ENCODE measurements around the gene PARK7.

Gene PARK7

DNA sequence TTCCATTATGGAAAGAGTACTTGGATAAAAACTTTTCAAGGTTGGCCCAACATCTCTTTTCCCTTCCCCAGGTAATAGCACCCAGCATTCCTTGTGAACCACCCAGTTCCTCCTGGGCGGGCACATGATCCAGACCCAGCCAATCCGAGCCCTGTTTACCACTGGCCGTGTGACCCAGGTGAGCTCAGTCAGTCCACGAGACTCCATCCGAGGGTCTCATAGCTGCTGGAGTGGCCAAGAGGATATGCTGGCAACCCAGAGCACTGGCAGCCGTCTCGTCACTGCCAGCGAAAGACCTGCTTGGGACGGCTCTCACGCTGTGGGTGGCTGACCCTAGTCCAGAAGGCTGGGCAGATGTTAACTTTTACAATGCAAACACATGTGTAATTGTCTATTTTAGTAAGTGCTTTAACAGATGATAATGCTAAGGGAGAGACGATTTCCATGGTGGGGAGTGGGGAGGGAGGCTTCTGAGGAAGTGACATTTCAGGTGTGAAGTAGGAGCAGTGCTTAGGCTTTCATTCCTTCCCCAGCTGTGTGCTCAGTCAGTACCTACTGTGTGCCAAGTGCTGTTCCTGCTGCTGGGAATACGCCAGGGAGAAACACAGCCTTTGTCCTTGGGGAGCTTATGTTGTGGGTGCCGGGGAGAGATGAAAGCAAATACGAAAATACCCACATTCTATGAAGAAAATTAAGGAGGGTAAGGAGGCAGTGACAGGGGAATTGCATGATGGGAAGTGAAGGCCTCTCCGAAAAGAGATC lies 24.5 kb downstream of the PARK7 start:
- DNase-seq: no peak

DNA sequence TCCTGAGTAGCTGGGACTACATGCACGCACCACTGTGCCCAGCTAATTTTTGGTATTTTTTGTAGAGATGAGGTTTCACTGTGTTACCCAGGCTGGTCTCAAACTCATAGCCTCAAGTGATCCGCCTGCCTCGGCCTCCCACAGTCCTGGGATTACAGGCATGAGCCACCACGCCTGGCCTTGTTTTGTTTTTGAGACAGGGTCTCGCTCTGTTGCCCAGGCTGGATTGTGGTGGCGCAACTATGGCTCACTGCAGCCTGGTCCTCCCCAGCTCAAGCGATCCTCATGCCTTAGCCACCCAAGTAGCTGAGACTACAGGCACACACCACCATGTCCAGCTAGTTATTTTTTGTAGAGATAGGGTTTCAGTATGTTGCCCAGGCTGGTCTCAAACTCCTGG lies 26.0 kb downstream of the PARK7 start:
- DNase-seq: no peak

DNA sequence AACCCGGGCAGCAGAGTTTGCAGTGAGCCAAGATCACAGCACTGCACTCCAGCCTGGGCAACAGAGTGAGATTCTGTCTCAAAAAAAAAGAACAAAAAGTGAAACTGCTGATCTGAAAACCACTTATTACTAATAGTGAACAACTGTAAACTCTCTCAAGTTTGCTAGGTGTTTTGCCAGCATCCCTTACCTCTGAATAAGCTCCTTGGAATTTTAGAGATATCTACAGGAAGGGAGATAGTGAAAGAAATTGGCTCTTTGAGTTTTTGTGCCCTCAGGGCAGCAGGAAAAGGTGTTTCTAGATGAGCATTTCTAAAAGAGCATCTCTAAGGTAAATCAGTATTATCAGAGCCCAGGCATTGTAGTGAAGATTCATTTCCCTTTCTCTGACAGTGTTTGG lies 27.1 kb downstream of the PARK7 start:
- DNase-seq: no peak

DNA sequence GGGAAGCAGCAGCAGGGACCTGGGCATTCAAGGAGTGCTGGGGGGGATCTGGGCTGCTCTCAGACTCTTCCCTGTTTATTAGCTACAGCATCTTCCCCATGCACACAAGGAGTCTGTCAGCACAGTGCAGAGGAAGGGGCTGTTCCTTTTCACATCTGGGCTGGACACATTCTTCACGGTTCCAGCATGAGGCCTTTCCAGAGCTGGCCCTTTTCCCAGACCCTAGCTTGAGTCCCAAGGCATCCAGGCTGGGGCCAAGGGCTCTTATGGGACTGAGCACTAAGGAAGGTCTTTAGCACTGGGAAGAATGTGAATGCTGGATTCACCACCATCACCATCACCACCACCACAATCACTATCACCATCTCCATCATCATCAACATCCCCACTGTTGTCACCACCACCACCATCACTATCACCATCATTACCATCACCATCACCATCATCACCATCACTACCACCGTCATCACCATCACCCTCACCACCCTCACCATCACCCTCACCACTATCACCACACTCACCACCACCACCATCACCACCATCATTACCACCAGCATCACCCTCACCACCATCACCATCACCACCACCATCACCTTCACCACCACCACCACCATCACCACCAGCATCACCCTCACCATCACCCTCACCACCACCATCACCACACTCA lies 28.4 kb downstream of the PARK7 start:
- DNase-seq: no peak

DNA sequence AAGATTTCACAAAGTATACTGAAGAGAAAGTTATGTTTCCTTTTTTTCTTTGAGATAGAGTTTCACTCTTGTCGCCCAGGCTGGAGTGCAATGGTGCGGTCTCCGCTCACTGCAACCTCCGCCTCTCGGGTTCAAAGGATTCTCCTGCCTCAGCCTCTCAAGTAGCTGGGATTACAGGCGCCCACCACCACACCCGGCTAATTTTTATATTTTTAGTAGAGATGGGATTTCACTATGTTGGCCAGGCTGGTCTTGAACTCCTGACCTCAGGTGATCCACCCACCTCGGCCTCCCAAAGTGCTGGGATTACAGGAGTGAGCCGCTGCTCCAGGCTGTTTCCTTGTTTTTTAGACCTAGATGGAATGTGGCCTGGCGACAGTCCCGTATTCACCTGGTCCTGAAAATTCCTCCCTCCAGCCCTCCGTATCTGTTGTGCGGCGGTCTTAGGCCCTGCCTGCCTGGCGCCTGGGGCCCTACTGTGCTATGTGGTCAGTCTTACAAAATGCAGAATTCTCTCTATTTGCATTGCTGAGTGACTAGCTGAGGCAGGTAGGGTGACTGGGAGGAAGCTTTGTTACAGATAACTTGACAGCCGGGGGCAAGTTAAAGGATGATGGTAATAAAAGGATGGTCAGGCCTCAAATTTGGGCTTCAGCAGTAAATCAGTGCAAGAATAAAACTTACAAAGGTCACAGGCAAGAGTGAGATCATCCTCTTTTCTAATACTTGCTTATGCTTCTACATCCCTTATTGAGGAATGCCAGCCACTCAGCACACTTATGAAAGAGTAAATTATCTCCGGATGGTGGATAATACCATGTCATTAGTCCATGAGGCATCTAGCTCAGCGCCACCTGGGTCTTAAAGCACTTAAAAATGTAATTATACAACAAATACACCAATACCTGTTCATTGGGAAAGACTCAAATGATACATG lies 30.3 kb downstream of the PARK7 start:
- DNase-seq: no peak

DNA sequence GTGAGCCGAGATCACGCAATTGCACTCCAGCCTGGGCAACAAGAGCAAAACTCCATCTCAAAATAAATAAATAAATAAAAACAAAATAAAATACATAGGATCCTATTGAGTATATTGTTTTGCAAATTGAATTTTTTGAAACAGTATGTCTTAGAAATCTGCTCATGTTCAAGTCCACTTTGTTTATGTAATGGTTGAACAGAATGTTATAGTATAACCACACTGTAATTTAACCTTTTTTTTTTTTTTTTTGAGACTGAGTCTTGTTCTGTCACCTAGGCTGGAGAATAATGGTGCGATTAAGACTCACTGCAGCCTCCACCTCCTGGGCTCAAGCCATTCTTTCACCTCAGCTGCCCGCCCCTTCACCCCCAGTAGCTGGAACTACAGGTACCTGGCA lies 31.4 kb downstream of the PARK7 start:
- no peak for DNase-seq

DNA sequence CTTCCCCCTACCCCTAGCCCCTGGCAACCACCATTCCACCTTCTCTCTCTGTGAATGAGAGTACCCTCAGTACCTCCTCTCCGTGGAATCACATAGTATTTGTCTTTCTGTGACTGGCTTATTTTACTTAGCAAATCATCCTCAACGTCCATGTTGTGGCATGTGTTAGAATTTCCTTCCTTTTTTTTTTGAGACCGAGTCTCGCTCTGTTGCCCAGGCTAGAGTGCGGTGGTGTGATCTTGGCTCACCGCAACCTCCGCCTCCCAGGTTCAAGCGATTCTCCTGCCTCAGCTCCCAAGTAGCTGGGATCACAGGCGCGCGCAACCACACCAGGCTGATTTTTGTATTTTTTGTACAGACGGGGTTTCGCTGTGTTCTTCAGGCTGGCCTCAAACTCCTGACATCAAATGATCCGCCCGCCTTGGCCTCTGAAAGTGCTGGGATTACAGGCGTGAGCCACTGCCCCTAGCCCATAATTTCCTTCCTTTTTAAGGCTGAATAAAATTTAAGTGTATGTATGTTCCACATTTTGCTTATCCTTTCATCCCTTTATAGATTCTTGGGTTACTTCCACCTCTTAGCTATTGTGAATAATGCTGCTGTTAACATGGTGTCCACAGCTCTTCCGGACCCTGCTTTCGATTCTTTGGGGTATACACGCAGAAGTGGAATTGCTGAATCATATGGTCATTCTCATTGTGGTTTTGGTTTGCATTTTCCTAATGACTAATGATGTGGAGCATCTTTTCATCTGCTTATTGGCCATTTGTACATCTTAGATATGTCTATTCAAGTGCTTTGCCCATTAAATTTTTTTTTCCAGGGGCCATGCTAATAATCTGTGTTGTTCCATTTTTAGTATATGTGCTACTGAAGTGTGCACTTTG lies 32.3 kb downstream of the PARK7 start:
- DNase-seq: no peak

DNA sequence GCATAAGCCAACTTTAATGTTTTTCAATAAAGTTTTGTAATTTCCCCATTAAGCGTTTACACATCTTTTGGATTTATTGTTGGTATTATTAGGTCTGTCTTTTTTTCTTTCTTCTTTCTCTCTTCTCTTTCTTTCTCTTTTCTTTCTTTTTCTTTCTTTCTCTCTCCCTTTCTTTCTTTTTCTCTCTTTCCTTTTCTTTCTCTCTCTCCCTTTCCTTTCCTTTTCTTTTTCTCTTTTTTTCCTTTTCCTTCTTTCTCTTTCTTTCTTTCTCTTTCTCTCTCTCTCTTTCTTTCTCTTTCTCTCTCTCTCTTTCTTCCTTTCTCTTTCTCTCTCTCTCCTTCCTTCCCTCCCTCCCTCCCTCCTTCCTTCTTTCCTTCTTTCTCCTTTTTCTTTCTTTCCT lies 33.3 kb downstream of the PARK7 start:
- no peak for DNase-seq

DNA sequence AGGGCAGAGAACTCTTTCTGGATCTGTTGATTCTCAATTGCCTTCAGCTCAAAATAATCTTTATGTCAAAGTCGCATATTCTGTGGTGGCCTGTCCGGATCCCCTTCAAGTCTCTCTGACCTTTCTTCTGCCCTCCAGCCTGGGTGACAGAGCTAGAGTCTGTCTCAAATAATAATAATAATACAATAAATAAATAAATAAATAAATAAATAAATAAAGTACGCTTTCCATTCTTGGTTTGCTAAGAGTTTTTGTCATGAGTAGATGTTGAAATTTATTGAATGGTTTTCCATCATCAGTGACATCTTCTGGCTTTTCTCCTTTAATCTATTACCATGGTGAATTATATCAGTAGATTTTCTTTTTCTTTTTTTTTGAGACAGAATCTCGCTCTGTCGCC lies 33.9 kb downstream of the PARK7 start:
- DNase-seq: no peak

DNA sequence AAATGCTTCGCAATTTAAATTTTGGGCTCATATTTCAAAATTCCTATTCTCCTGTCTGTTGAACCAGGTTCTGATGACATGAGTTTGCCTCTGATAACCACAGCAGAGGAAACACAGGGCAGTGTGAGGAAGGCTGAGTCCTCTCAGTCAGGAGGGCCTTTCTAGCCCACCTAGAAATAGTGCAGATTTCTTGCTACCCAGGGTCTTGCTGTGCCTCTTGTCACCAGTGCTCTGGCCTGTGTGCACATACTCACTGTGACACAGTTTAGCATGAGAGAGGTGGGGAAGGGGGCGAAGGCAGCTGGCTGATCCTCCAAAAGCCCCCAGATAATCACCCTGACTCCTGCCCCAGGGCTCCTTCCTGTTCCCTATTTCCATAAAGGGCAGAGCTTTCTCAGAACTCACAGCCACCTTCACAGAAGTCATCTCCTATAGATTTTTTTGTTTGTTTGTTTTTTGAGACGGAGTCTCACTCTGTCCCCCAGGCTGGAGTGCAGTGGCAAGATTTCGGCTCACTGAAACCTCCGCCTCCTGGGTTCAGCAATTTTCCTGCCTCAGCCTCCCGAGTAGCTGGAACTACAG lies 40.9 kb downstream of the PARK7 start:
- DNase-seq: no peak

DNA sequence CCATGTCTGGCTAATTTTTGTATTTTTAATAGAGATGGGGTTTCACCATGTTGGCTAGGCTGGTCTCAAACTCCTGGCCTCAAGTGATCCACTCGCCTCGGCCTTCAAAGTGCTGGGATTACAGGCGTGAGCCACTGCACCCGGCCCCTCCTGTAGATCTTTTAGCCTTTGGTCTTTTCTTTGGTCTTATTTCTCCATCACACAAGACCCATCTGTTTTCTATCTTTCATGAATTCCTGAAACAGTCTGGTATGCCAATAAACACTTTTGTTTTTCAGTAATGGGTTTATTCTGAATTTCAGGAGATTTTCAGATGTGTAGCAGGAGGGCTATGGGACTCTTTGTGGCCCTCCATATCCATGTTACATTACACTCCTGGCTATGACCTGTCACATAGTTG lies 41.4 kb downstream of the PARK7 start:
- no peak for DNase-seq

DNA sequence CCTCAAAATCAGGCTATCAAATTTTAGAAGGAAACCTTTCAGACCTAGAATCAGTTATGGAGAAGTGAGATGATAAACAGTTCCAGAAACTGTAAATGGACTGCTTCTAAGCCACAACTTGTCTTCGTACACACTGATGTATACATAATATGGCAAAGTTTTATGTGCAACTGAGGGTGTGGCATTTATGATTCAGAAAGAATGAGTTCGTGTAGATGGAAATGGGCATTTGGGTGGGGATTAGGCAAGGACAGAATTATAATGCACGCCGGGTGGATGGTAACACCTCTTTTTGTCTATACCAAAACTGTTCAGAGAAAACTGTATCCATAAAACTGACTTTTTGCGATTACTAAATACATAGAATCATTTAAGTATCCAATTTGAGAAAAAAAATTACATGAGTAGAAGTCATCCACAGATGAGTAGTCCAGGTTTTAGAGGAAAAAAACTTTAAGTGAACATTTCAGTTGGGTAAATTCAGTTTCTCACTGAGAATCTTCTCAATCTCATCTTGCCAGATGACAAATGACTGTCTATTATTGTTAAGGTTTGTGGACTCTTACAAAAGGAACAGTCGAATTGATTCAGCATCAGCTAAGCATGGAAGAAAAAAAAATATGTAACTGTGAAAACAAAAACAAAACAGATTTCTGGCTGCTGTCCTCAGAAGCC lies 42.1 kb downstream of the PARK7 start:
- DNase-seq: no peak

DNA sequence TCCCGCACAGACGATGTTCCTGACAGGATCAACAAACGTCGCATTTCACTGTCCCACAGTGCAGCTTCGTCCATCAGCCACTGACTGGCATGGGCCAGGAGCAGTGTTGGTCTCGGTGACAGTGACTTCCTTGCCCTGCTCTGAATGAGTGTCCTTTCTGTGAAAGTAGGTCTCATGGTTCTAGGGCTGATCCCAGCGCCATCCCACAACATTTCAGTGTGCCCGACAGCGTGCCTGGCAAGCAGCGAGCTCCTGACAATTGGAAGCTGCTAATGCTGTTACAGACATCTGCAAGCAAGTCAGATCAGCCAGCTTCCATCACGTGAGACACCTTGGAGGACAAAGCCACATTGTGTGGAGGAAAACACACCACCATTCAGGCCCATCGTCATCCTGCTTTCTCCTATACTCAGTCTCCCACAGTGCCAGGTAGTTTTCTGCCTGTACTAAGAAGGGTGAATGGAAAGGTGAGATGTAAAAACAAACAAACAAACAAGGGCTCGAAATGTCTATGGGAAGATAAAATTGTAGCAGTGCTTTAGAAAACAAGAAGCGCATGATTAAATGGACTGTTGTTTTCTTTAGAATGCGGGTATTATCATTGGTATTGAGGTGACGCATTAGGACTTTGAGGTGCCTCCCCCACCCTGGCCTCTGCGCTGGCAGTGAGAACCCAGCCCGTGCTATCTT lies 42.7 kb downstream of the PARK7 start:
- no peak for DNase-seq

DNA sequence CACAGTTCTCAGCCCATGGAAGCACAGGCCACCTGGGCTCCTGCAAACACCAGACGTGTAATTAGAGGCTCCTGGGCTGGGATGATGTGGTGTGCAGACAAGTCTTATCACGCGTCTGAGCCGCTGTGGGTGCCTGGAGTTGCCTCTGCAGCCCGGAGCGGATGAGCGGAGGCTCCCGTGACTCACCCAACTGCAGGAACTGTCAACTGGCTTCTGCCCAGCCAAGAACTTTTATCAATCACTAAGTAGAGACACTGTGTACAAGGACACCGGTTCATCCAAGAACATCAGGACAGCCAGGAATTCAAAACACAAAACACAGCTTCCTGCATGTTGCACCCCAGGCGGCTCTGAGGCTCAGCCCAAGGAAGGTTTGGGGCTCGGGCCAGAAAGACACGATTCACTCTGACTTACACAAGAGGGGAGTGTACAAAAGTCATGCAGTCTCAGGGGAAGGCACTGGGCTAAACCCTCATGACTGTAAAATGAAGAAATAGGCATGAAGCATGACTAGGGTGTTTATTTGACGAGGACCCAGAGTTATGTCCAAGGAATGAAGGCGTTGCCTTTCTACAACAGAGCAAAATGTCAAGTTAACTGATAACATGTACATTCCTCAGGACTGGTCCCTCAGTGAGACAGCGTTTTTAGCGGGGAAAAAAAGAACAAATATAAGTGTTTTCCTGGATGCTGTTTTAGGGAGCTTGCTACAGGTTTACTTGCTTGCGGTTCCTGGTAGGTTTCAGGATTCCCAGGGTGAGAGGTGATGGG lies 43.5 kb downstream of the PARK7 start:
- DNase-seq: no peak

DNA sequence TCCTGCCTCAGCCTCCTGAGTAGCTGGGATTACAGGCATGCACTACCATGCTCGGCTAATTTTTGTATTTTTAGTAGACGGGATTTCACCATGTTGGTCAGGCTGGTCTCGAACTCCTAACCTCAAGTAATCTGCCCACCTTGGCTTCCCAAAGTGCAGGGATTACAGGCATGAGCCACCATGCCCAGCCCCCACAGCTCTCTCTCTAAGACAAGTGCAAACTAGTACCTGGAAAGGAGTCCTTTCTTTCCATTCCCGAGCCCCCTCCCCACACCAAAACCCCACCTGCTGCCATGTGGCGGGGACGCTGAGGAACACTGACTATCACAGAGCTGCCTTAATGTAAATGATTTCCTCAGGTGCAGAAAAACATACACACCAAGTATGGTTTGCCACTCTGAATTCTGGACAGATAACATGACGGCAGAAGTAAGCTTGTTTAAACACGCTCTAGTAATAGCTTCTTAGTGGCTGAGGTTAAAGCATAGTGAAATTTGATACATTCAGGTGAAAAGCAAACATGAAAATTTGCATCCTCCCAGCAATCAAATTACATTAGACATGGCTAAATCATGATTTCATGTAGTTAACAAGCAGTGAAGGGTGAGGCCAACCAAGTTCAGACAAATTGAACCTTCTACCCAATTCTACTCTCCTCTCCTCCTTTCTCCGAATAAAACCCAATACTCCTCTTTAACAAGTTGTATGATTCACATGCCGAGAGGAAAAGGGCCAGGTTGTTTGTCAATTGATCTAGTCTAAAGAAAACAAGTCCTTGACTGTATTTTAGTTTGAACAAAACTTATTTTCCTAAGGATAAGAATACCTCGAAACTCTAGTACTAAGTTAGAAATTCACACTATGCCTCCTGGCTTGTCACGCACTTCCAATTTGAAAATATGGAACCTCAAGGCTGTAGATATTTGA lies 44.8 kb downstream of the PARK7 start:
- no peak for DNase-seq

DNA sequence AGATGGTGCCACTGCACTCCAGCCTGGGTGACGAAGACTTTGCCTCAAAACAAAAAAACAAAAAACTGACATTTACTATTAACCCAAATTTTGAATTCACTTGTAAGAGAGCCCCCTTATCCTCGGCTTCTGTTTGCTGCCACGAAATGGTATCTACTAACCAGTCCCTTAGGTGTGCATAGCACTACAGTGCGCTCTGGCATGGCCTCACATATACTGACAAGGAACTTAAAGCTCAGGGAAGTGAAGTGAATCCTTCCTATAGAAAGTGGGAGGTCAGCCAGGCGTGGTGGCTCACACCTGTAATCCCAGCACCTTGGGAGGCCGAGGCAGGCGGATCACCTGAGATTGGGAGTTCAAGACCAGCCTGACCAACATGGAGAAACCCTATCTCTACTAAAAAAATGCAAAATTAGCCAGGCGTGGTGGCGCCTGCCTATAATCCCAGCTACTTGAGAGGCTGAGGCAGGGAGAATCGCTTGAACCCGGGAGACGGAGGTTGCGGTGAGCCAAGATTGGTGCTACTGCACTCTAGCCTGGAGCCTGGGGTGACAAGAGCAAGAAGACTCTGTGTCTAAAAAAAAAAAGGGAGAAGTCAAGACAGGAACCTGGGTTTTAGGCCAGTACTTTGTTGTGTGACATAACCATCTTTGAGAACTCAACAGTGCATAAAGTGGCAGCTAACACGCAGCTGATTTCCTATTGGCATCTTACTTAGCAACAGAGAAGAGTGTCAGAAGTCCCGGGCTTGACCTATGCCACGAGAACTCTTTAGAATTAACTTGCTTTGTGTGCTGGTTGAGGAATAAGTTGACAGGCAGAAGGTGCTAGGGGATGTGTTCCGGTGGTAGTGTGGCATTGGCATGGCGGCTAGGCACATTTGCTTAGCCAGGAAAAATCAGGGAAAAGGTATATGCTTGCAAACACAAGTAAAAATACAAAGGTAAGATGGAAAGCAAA lies 47.8 kb downstream of the PARK7 start:
- no peak for DNase-seq

DNA sequence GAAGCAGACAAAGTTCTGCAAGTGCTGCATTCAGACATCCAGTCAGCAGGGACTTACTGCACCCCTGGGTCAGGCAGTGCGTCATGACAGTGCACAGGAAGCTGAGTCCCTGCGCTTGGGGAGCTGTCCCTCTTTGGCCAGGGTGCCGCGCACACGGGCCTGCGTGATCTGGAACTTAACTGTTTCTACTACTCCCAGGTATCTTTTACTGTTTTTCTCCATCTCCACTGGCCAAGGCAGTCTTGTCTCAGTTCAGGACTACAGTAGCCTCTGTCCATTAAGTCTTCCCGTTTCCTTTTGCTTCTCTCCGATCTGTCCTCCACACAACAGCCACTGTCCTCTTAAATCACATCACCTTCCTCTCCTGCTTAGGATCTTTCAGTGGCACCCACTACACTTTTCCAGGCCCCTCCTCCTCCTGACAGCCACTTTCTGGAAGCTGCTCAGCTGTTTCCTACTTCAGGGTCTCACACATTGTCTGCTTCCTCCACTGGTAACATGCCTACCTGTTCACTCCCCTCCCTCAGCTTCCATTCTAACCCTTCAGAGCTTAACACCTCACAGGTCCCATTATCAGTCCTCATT lies 48.7 kb downstream of the PARK7 start:
- DNase-seq: no peak
